H1 (cell line): ENCODE measurements around the gene PTBP3. TPM values are rescaled to one million over a fixed set of nuclear protein-coding genes. Genes with fewer than 3 reads are reported as not detected.

Source experiments
- CTCF ChIA-PET: fragments of 300-600 bp; sonication (Branson Sonifier 250); formaldehyde crosslinking; loops from one replicate; lab custom pipeline; 2021; ENCODE audit not compliant: partially characterized antibody; lab: Charles Lee
- POLR2A ChIA-PET: fragments of 300-600 bp; sonication (Branson Sonifier 250); formaldehyde crosslinking; loops from one replicate; lab custom pipeline; 2021; ENCODE audit warnings: inconsistent platforms; ENCODE audit not compliant: partially characterized antibody; lab: Charles Lee
- DNase-seq, 2 experiments: peaks; one replicate each; pipeline versions ENCODE4 v3.0.0 to v3.0.0-alpha.2; 2010 to 2022; ENCODE audit warnings: low spot score in 2 of 2, low read depth in 1 of 2, mixed read lengths in 1 of 2
- FAIRE-seq: peaks from 2 replicates; lab custom pipeline; 2011; peaks lifted over from hg19 to GRCh38; lab: Jason Lieb, UNC
- H2AFZ ChIP-seq: 2 replicates; pipeline ENCODE4 v1.8.1; 2012; ENCODE audit warnings: low read length, inconsistent platforms
- H2AK5ac ChIP-seq: 2 replicates; pipeline ENCODE4 v1.6.1; 2013; ENCODE audit warnings: low read depth, low read length
- H2BK120ac ChIP-seq: replicated peaks from 2 replicates; pipeline ENCODE3; 2013; ENCODE audit warnings: low read depth, low read length, inconsistent platforms
- H2BK12ac ChIP-seq: 2 replicates; pipeline ENCODE4 v1.6.1; 2013; ENCODE audit warnings: low read depth, low read length
- H2BK15ac ChIP-seq: 2 replicates; pipeline ENCODE4 v1.6.1; 2013; ENCODE audit warnings: low read length
- H2BK20ac ChIP-seq: 2 replicates; pipeline ENCODE4 v1.6.1; 2013; ENCODE audit warnings: low read length
- H2BK5ac ChIP-seq: 2 replicates; pipeline ENCODE4 v1.6.1; 2013; ENCODE audit warnings: low read depth, low read length
- H3K14ac ChIP-seq: 2 replicates; pipeline ENCODE4 v1.6.1; 2013; ENCODE audit warnings: inconsistent platforms; ENCODE audit not compliant: insufficient read length
- H3K18ac ChIP-seq: 2 replicates; pipeline ENCODE4 v1.6.1; 2013; ENCODE audit warnings: low read length; ENCODE audit errors: extremely low read depth
- H3K23ac ChIP-seq: 2 replicates; pipeline ENCODE4 v1.6.1; 2013; ENCODE audit warnings: inconsistent platforms; ENCODE audit not compliant: insufficient read length
- H3K23me2 ChIP-seq: 2 replicates; pipeline ENCODE4 v1.6.1; 2013; ENCODE audit warnings: low read depth, low read length
- H3K27ac ChIP-seq: 2 replicates; pipeline ENCODE4 v1.6.1; 2011; ENCODE audit warnings: low read depth, low read length, inconsistent platforms
- H3K27me3 ChIP-seq, 4 experiments: replicated peaks in 1 of 4; 1 replicate in 1 of 4; 2 replicates in 3 of 4; pipeline versions ENCODE4 v1.6.1 to v1.8.1; 2011 to 2013; ENCODE audit warnings: low read length in 3 of 4, mild to moderate bottlenecking in 3 of 4, inconsistent platforms in 2 of 4, mixed read lengths in 2 of 4, moderate library complexity in 1 of 4; ENCODE audit not compliant: control insufficient read depth in 3 of 4, insufficient read depth in 3 of 4; ENCODE audit errors: extremely low read depth in 1 of 4
- H3K36me3 ChIP-seq, 4 experiments: 2 replicates each; pipeline versions ENCODE4 v1.6.1 to v1.8.1; 2011 to 2013; ENCODE audit warnings: mild to moderate bottlenecking in 4 of 4, low read length in 3 of 4, moderate library complexity in 2 of 4, control low read depth in 1 of 4, inconsistent platforms in 1 of 4; ENCODE audit not compliant: insufficient read depth in 4 of 4, control insufficient read depth in 2 of 4
- H3K4ac ChIP-seq: replicated peaks from 2 replicates; pipeline ENCODE3; 2013; ENCODE audit warnings: low read length, low read depth, mixed read lengths, inconsistent platforms; ENCODE audit not compliant: insufficient read length
- H3K4me1 ChIP-seq, 4 experiments: replicated peaks in 1 of 4; 1 replicate in 1 of 4; 2 replicates in 3 of 4; pipeline versions ENCODE4 v1.6.1 to v1.8.1; 2011 to 2013; ENCODE audit warnings: low read length in 3 of 4, inconsistent platforms in 2 of 4, mixed read lengths in 1 of 4; ENCODE audit not compliant: insufficient read depth in 4 of 4, control insufficient read depth in 3 of 4
- H3K4me2 ChIP-seq, 2 experiments: 2 replicates each; pipeline versions ENCODE4 v1.6.1 to v1.8.1; 2011 to 2013; ENCODE audit warnings: low read depth in 2 of 2, low read length in 2 of 2, control low read depth in 1 of 2, inconsistent platforms in 1 of 2, mild to moderate bottlenecking in 1 of 2; ENCODE audit not compliant: insufficient read depth in 1 of 2
- H3K4me3 ChIP-seq, 4 experiments: fragments of 200-600, 300-600 bp in 1 of 4; sonication (generic), shearing (Covaris generic), sonication (Bioruptor Twin) in 1 of 4; 2 replicates each; pipeline versions ENCODE4 v1.5.1 to v1.8.1; 2011 to 2016; ENCODE audit warnings: low read length in 4 of 4, low read depth in 3 of 4, control low read depth in 2 of 4, inconsistent platforms in 2 of 4, mild to moderate bottlenecking in 2 of 4, mixed read lengths in 1 of 4, moderate library complexity in 1 of 4; ENCODE audit not compliant: insufficient read depth in 2 of 4; ENCODE audit errors: extremely low read depth in 1 of 4
- H3K56ac ChIP-seq: replicated peaks from 2 replicates; pipeline ENCODE3; 2013; ENCODE audit warnings: low read depth, mild to moderate bottlenecking, mixed read lengths, low read length, inconsistent platforms; ENCODE audit not compliant: insufficient read length
- H3K79me1 ChIP-seq: 2 replicates; pipeline ENCODE4 v1.6.1; 2013; ENCODE audit warnings: low read depth, low read length, control low read depth
- H3K79me2 ChIP-seq, 2 experiments: 2 replicates each; pipeline versions ENCODE4 v1.6.1 to v1.8.1; 2012 to 2013; ENCODE audit warnings: low read length in 2 of 2, mild to moderate bottlenecking in 2 of 2, inconsistent platforms in 1 of 2; ENCODE audit not compliant: insufficient read depth in 2 of 2, control insufficient read depth in 1 of 2
- H3K9ac ChIP-seq, 4 experiments: replicated peaks in 1 of 4; 1 replicate in 1 of 4; 2 replicates in 3 of 4; pipeline versions ENCODE4 v1.6.1 to v1.8.1; 2011 to 2013; ENCODE audit warnings: low read depth in 3 of 4, low read length in 3 of 4, control low read depth in 2 of 4, mild to moderate bottlenecking in 2 of 4, moderate library complexity in 2 of 4, inconsistent platforms in 1 of 4; ENCODE audit errors: extremely low read depth in 1 of 4
- H3K9me3 ChIP-seq, 2 experiments: 2 replicates each; pipeline versions ENCODE4 v1.6.1 to v1.8.1; 2012 to 2013; ENCODE audit warnings: mild to moderate bottlenecking in 2 of 2, moderate library complexity in 2 of 2, control low read depth in 1 of 2, inconsistent platforms in 1 of 2, low read depth in 1 of 2, low read length in 1 of 2, mixed read lengths in 1 of 2; ENCODE audit not compliant: insufficient read depth in 2 of 2
- H4K20me1 ChIP-seq, 2 experiments: replicated peaks in 1 of 2; 2 replicates each; pipeline versions ENCODE3 to v1.8.1; 2011 to 2013; ENCODE audit warnings: inconsistent platforms in 2 of 2, low read length in 2 of 2, mild to moderate bottlenecking in 1 of 2; ENCODE audit not compliant: insufficient read depth in 2 of 2, control insufficient read depth in 1 of 2
- H4K5ac ChIP-seq: 2 replicates; pipeline ENCODE4 v1.6.1; 2013; ENCODE audit warnings: low read length, low read depth, mixed read lengths, inconsistent platforms; ENCODE audit not compliant: insufficient read length
- H4K8ac ChIP-seq: 2 replicates; pipeline ENCODE4 v1.8.0; 2013; ENCODE audit warnings: mild to moderate bottlenecking, moderate library complexity, low read length, inconsistent platforms; ENCODE audit not compliant: insufficient read depth; ENCODE audit errors: extremely low read depth
- H4K91ac ChIP-seq: replicated peaks from 2 replicates; pipeline ENCODE3; 2013; ENCODE audit warnings: low read length, mixed read lengths, inconsistent platforms; ENCODE audit not compliant: insufficient read length
- ASH2L ChIP-seq: fragments of 200-600, 300-600 bp; sonication (generic); IDR thresholded peaks from one replicate; pipeline ENCODE4 v1.7.1; 2017; ENCODE audit warnings: low read length
- BRCA1 ChIP-seq: IDR thresholded peaks from 2 replicates; pipeline ENCODE4 v1.6.1; 2012; ENCODE audit warnings: low read depth, low read length, improper control_type of control experiment
- CEBPB ChIP-seq: IDR thresholded peaks from 2 replicates; pipeline ENCODE4 v1.6.1; 2012; ENCODE audit warnings: low read depth, low read length
- CHD1 ChIP-seq: IDR thresholded peaks from 2 replicates; pipeline ENCODE4 v1.6.1; 2012; ENCODE audit warnings: low read depth, low read length, improper control_type of control experiment
- CREB1 ChIP-seq: IDR thresholded peaks from 2 replicates; pipeline ENCODE4 v1.6.1; 2012; ENCODE audit warnings: inconsistent platforms
- SP4 ChIP-seq: IDR thresholded peaks from 2 replicates; pipeline ENCODE4 v1.6.1; 2012; ENCODE audit warnings: low read length, inconsistent platforms
- SRF ChIP-seq: IDR thresholded peaks from 2 replicates; pipeline ENCODE4 v1.6.1; 2011; ENCODE audit warnings: mild to moderate bottlenecking, low read depth, low read length, moderate library complexity
- YY1 ChIP-seq: IDR thresholded peaks from 2 replicates; pipeline ENCODE4 v1.6.1; 2011; ENCODE audit warnings: low read depth, mild to moderate bottlenecking, low read length
- ZNF274 ChIP-seq: IDR thresholded peaks from 2 replicates; pipeline ENCODE4 v1.7.0; 2012; ENCODE audit warnings: low read length, borderline replicate concordance; ENCODE audit errors: extremely low read depth
- WGBS, 2 experiments: shearing (Covaris generic) in 1 of 2; methylation state at CpG; one replicate each; pipeline versions ENCODE4 v1.1.6 to v1.1.7; 2013 to 2015; ENCODE audit warnings: low lambda C conversion rate in 2 of 2, mixed read lengths in 2 of 2, inconsistent platforms in 1 of 2, low coverage in 1 of 2, missing lambda C conversion rate in 1 of 2; ENCODE audit not compliant: insufficient replicate concordance in 2 of 2, insufficient coverage in 1 of 2, insufficient read length in 1 of 2; ENCODE audit errors: extremely low coverage in 1 of 2, missing lambda C conversion rate in 1 of 2; 5-methylcytosine and 5-hydroxymethylcytosine counted together
- polyA plus RNA-seq, 7 experiments: library from polyadenylated mRNA; depleted of rRNA in 3 of 7; stranded (reverse) in 5 of 7; unstranded in 2 of 7; fragments of >200 nt in 5 of 7; fragments of 200-250 nt in 2 of 7; gene quantifications; 1 replicate in 5 of 7; 2 replicates in 1 of 7; 4 replicates in 1 of 7; pipeline versions ENCODE4 v1.2.1 to v1.2.3, GENCODE V29; 2011 to 2013; ENCODE audit warnings: missing spikeins in 2 of 7, mixed read lengths in 2 of 7
- total RNA-seq: library from RNA; stranded (reverse); fragmentation: NEBNext Ultra II Directional; extraction: Animal tissue kit (Norgen Biotek cat#: 25700); gene quantifications from 2 replicates; pipeline ENCODE4 v1.2.1, GENCODE V29; 2021

PTBP3 gene
- total and polyA plus RNA-seq, 2 of the 8 experiments (the other 6 are each of a cell fraction or from before 2014, with no cell fraction given) = 51.0 to 124 TPM

GRCh38 chr9:112382501-112383364 is 49.3 kb upstream of the PTBP3 start:
- no peaks in the 10 kb centered on the region for H3K27me3 ChIP-seq
- H3K4me1 ChIP-seq = no peaks in the 10 kb centered on the region; a peak in 3 of 7 replicates
- no peak overlapping the region for H3K4ac ChIP-seq
- no peak overlapping the region for H4K5ac ChIP-seq
- no peak overlapping the region for H4K8ac ChIP-seq
- H3K9me3 ChIP-seq = no peaks in the 10 kb centered on the region
- no peak overlapping the region for H3K9ac ChIP-seq
- no peak overlapping the region for H3K4me2 ChIP-seq
- no peak overlapping the region for H2AFZ ChIP-seq
- FAIRE-seq = no peak
- WGBS, 2 experiments = 93% methylated on average over 10 of the region's 11 CpGs; no CpG with 5 or more reads in 1 of the 2 experiments
- no peak for DNase-seq
- H3K23ac ChIP-seq = no peak overlapping the region
- no peak overlapping the region for H2BK15ac ChIP-seq
- no peak overlapping the region for H2BK20ac ChIP-seq
- no peaks in the 10 kb centered on the region; the same call in 1 of the 2 replicates for H3K79me1 ChIP-seq
- no peak overlapping the region for H3K14ac ChIP-seq
- no peak overlapping the region for H2BK12ac ChIP-seq
- H2BK120ac ChIP-seq = no peak overlapping the region
- H3K23me2 ChIP-seq = peaks cover 5% of the 10 kb centered on the region
- H3K79me2 ChIP-seq = peaks cover 0 to 13% of the 10 kb centered on the region in 2 experiments; a peak in 2 of 4 replicates
- no peak overlapping the region for H2AK5ac ChIP-seq
- no peak overlapping the region for H3K56ac ChIP-seq
- ChIA-PET CTCF (interaction anchor here (0.5 to 0.7 kb wide), 2 partner anchors 21 to 37 kb away, joined by 3 read pairs; no protein-coding TSS in a partner anchor), POLR2A (no interaction called here)
- no peak overlapping the region for H3K4me3 ChIP-seq
- no peaks in the 10 kb centered on the region for H3K36me3 ChIP-seq
- H2BK5ac ChIP-seq = no peak overlapping the region
- no peaks in the 10 kb centered on the region for H4K20me1 ChIP-seq
- H4K91ac ChIP-seq = no peak overlapping the region
- H3K18ac ChIP-seq = no peak overlapping the region
- H3K27ac ChIP-seq = no peak overlapping the region
- TF ChIP-seq YY1 (no peak), ZNF274 (no peak), ASH2L (no peak), SRF (no peak), CREB1 (no peak), CEBPB (no peak), CHD1 (no peak), BRCA1 (no peak), SP4 (no peak)
